T-helper 1 cell (primary cell): ENCODE measurements around the gene DDX39B.
"Not testable (repeated sequence)": the region's sequence is repeated elsewhere in the genome, so short reads cannot be mapped to it uniquely, and the experiment has no call there.

Experiments used
- DNase-seq, 5 donors: peaks; one replicate each; pipeline ENCODE4 v3.0.0-alpha.2; 2012 to 2020
- total RNA-seq, 4 donors: gene quantifications; one replicate each; lab custom pipeline; 2026; lab: John Stamatoyannopoulos, UW

Gene DDX39B
- total RNA-seq = 168 to 259 (median 244) reads per million in 4 donors

DNA sequence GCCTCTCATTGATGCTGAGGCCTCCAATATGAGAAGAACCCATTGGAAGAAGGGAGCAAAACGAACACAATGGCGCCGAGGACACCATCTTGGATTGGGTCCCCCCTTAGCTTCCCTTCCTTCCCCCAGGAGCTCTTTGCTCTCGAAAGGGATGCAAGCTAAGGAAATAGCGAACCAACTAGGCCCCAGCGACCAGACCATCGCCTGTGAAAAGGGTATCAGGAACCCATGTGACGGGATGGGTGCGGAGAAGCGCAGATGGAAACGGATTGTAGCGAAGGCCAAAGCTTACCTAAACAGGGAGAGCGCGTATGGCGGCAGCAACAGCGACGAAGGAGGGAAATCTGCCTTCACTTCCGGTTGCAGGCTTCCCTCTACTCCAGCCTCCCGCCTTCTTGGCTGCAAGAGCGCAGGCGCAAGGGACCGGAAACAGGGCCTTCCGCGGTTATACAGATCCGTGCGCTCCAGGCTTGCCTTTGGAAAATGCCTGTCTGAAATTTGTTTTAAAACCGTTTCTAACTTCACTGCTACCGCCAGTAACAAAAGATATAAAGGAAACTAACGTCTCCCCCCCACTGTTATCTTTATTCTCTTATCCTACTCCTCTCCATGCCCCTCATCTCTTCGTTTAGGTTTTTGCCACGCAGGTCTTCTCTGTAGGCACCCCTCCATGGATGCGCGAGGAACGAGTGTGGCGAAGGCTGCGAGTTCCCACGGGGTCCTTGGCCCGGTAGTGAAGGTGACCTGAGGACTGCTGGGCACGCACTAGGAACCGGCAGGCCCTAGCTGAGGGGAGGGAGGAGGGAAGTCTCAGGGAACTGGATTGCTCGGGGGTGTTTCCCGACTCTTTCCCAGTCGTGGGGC lies at the start of gene DDX39B:
Gene DDX39B, minus strand, starts transcription at position 346 of the 864 bp plus-strand sequence. CDS start 1,471 bp downstream, outside the sequence.
- peak; percentile 87 to 98 (median 92) for DNase-seq

DNA sequence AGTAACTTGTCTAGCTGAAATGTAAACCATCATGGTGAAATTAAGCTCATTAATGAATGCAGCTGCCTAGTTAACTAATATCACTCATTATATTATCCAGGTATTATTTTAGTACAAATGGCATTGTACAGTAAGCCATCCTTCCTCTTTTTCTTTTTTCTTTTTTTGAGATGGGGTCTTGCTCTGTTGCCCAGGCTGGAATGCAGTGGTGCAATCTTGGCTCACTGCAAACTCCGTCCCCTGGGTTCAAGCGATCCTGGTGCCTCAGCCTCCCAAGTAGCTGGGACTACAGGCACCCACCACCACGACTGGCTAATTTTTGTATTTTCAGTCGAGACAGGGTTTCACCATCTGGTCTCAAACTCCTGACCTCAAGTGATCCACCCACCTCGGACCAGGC lies 48.9 kb upstream of the DDX39B start:
- DNase-seq = not testable (repeated sequence)

GRCh38 chr6:31588871-31589650 lies 47.3 kb upstream of the DDX39B start:
- DNase-seq = no peak

- DNase-seq = peak in 1 of 5 donors; percentile 55
Measured at GRCh38 chr6:31587791-31588777, 46.3 kb upstream of the DDX39B start.

GRCh38 chr6:31586599-31587281 lies 44.9 kb upstream of the DDX39B start:
- DNase-seq = peak in 2 of 5 donors; percentile 25 to 38

- no peak for DNase-seq
Measured at GRCh38 chr6:31586008-31586407, 44.2 kb upstream of the DDX39B start, which contains the start of gene LST1. Gene LST1 (plus strand): TSS chr6:31586277. CDS start chr6:31587300, 1,023 bp downstream.

GRCh38 chr6:31585491-31585890 lies 43.7 kb upstream of the DDX39B start:
- peak in 1 of 5 donors; percentile 82 for DNase-seq

DNA sequence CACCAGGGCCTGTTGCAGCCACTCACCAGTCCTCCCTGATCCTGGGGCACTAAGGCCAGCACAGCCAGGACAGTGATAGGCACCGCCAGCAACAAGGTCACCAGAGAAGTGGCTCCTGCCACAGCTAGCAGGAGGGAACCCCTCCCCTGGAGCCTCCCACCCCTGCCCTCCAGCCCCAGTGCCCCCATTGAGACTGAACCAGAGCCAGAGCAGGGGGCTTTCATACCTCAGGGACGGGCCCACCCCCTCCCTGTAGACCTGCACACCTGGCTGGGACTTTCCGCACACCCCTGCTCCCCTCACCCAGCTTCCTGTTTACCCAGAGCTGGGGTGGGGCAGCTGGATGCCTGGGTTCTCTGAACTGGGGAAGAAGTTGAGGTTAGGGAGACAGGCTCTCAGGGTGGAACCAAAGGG lies 40.4 kb upstream of the DDX39B start, which contains the start of gene LTB:
Gene LTB, minus strand, starts transcription at position 195 of the 414 bp plus-strand sequence. Its CDS starts 7 bp downstream, at position 188.
- DNase-seq = peak; percentile 62 to 82 (median 70)

DNA sequence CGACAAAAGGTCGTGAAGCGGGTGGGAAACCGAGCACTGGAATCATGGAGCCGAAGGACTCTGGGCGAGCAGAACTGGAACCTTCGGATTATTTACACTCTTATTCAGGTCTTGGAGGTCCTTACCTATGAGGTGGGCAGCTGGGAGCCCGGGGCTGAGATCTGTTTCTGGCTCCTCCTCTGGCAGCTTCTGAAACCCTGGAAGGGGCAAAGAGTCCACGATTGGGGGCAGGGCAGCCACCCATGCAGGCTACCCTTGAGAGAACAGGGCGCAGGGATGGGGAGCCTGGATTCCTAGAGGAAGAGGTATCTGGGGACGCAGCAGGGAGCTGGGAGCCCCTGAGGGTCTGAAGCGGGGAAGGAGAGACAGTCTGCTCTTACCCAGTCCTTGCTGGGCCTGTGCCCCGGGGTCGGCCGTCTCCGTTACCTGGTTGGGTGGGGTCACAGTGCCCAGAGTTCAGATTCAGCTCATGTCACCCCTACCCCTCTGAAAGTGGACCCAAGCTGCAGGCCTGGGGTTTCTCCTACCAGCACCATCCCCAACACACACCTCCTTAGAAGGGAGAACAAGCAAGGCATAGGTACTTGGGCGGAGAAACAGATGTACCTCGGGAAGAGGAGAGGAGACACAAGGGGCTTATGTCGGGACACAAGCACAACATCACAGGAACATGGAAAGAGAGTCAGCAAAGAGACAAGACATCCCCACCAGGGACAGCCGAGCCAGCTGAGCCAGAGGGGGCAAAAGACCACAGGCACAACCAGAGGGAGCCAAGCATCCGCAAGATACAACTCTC lies 39.8 kb upstream of the DDX39B start:
- no peak for DNase-seq

DNA sequence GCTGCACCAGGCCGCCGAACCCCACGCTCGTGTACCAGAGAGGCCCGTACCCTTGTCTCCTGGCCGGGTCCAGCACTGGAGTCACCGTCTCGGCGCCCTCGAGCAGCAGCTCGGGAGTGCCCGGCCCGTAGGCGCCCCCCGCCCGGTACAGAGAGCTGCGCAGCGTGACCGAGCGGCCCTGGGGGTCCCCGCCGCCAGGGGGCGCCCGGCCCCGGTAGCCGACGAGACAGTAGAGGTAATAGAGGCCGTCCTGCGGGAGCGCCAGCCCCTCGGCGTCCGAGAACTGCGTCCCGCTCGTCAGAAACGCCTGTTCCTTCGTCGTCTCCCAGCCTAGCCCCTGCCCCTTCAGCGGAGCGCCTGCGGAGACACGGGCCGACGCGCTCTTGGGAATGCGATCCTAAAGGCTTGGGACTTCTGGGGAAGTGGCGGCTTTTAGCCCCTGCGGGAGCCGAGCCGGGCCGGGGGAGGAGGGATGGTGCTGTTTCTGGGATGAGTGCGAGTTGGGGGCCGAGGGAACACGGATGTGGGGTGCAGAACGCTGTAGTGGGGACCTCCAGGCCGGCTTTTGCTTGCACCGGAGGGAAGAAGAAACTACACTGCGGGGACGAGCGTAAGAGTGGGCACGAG lies 39.1 kb upstream of the DDX39B start:
- DNase-seq = peak; percentile 77 to 86 (median 83)

DNA sequence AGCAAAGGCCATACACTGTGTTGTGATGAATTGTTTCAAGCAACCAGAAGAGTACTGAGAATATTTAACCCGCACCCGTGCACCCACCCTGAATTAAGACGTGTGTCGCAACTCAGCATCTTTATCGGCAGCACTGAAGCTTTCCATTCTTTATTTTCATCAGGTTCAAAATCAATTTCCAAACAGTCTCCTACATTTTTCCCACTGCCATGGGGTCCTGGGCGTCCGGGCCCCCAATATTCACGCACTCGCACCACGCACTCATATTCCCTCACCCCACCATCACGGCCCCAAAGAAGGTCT lies 38.6 kb upstream of the DDX39B start:
- DNase-seq = no peak

DNA sequence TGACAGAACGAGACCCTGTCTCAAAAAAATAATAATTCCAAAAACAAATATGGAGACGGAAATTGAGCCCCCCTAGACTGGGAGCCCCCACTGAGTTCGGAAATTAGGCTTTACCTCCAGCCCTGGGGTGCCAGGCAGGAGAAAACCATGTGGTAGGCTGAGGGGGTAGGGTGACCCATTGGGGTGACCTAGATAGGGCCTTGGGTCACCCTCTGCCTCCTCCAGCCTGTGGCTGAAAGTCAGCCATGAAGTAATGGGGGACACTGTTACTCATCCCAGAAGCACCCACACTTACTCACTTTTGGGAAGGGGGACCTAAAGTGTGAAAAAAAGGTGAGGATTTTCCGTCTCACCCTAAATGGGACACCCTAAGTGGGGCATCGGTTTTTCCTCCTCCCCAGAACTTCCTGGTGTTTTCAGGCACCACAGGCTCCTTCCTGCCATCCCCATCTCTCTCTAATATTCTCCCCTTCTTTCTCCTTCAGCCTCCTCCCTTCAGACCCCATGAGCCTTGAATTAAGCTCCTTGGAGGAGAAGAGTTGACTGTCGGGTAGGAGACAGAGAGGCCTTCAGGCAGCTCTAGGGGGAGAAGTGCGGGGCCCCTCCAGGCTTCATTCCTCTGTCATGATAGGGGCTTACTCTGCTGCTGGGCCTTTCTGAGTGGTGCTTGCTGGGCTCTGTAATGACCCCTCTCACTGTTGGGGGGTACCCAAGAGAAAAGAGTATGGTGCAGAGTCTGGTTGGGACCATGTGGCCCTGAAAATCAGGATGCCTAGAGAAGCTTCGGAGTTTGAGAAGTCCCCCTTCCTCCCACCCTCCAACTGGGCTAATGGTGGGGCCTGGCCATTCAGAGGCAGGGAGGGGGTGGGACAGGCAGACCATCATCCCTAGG lies 38.0 kb upstream of the DDX39B start:
- no peak for DNase-seq

DNA sequence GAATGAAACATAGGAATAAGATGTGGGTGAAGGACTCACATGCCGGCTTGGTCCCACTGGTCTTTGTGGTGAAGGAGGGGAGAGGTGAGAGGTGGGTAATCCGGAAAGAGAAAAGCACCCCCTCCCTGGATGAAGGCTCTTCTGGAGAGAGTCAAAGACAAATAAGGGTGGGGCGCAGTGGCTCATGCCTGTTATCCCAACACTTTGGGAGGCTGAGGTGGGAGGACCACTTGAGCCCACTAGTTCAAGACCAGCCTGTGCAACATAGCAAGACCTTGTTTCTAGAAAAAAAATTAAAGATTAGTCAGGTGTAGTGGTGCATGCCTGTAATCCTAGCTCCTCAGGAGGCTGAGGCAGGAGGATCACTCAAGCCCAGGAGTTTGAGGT lies 37.3 kb upstream of the DDX39B start:
- DNase-seq = no peak

DNA sequence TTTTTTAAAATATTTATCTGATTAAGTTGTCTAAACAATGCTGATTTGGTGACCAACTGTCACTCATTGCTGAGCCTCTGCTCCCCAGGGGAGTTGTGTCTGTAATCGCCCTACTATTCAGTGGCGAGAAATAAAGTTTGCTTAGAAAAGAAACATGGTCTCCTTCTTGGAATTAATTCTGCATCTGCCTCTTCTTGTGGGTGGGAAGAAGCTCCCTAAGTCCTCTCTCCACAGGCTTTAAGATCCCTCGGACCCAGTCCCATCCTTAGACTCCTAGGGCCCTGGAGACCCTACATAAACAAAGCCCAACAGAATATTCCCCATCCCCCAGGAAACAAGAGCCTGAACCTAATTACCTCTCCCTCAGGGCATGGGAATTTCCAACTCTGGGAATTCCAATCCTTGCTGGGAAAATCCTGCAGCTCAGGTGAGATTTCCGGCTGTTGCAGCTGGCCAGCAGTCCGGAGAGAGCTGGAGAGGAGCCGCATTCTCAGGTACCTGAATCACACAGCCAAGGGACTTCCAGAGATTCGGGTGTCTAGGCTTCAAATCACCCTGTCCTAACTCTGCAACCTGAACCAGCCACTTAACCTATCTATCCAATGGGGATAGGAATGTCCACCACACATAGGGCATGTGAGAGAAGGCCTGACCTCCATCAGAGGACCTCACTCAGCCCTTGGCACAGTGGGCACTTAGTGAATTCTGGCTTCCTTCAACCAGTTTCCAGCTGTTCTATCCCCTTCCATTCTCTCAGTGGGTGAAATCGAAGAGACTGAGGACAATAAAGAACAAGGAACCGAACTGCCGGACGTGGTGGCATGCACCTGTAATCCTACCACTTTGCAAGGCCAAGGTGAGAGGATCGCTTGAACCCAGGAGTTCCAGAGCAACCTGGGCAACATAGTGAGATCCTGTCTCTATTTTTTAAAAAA lies 36.6 kb upstream of the DDX39B start:
- DNase-seq = no peak

DNA sequence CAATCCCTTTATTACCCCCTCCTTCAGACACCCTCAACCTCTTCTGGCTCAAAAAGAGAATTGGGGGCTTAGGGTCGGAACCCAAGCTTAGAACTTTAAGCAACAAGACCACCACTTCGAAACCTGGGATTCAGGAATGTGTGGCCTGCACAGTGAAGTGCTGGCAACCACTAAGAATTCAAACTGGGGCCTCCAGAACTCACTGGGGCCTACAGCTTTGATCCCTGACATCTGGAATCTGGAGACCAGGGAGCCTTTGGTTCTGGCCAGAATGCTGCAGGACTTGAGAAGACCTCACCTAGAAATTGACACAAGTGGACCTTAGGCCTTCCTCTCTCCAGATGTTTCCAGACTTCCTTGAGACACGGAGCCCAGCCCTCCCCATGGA lies 35.8 kb upstream of the DDX39B start:
- DNase-seq = no peak

DNA sequence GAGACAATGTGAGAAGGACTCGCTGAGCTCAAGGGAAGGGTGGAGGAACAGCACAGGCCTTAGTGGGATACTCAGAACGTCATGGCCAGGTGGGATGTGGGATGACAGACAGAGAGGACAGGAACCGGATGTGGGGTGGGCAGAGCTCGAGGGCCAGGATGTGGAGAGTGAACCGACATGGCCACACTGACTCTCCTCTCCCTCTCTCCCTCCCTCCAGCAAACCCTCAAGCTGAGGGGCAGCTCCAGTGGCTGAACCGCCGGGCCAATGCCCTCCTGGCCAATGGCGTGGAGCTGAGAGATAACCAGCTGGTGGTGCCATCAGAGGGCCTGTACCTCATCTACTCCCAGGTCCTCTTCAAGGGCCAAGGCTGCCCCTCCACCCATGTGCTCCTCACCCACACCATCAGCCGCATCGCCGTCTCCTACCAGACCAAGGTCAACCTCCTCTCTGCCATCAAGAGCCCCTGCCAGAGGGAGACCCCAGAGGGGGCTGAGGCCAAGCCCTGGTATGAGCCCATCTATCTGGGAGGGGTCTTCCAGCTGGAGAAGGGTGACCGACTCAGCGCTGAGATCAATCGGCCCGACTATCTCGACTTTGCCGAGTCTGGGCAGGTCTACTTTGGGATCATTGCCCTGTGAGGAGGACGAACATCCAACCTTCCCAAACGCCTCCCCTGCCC lies 35.2 kb upstream of the DDX39B start:
- peak in 2 of 5 donors; percentile 35 to 84 for DNase-seq

GRCh38 chr6:31575952-31576685 lies 34.3 kb upstream of the DDX39B start:
- DNase-seq = peak in 1 of 5 donors; percentile 46
